Natural killer cell (primary cell): ENCODE data around the gene PPIF. TPM values are rescaled to one million over a fixed set of nuclear protein-coding genes. Genes with fewer than 3 reads are reported as not detected.

Experiments
- ATAC-seq, 3 donors: fragments of 150-1000 bp in 2 of 3; fragments of 200-7000 bp in 1 of 3; cut with Tn5 transposase; 1 replicate in 1 of 3; 2 replicates in 2 of 3; pipeline ENCODE4 v1.10.0; 2021; ENCODE audit warnings: mild to moderate bottlenecking in 2 of 3, moderate library complexity in 2 of 3
- DNase-seq, 2 donors: peaks; one replicate each; pipeline versions ENCODE4 v3.0.0 to v3.0.0-alpha.2; 2013 to 2021; ENCODE audit warnings: mixed read lengths in 1 of 2
- H3K27ac ChIP-seq: one replicate; pipeline ENCODE4 v1.5.1; 2013; ENCODE audit warnings: mild to moderate bottlenecking, low read length
- H3K27me3 ChIP-seq: one replicate; pipeline ENCODE4 v1.6.1; 2013; ENCODE audit warnings: low read length; ENCODE audit not compliant: control insufficient read depth, insufficient read depth
- H3K36me3 ChIP-seq: one replicate; pipeline ENCODE4 v1.6.1; 2013; ENCODE audit warnings: low read length; ENCODE audit not compliant: control insufficient read depth, insufficient read depth
- H3K4me1 ChIP-seq: one replicate; pipeline ENCODE4 v1.6.1; 2013; ENCODE audit warnings: low read length; ENCODE audit not compliant: control insufficient read depth, insufficient read depth
- H3K4me3 ChIP-seq: one replicate; pipeline ENCODE4 v1.5.1; 2013; ENCODE audit warnings: low read length
- H3K9me3 ChIP-seq: one replicate; pipeline ENCODE4 v1.6.1; 2013; ENCODE audit warnings: low read length; ENCODE audit not compliant: control insufficient read depth, insufficient read depth
- H3K27ac Mint-ChIP-seq, 2 donors: one replicate each; pipeline ENCODE4 v1.8.0; 2022; ENCODE audit warnings: mild to moderate bottlenecking in 2 of 2, mixed read lengths in 2 of 2, moderate library complexity in 1 of 2
- H3K27me3 Mint-ChIP-seq, 2 donors: one replicate each; pipeline ENCODE4 v1.8.0; 2022; ENCODE audit warnings: low read depth in 2 of 2, mixed read lengths in 2 of 2
- H3K36me3 Mint-ChIP-seq: one replicate; pipeline ENCODE4 v1.8.0; 2022; ENCODE audit warnings: mixed read lengths
- H3K4me1 Mint-ChIP-seq, 2 donors: one replicate each; pipeline ENCODE4 v1.8.0; 2022; ENCODE audit warnings: mixed read lengths in 2 of 2
- H3K4me3 Mint-ChIP-seq: one replicate; pipeline ENCODE4 v1.8.0; 2022; ENCODE audit warnings: mild to moderate bottlenecking, moderate library complexity, mixed read lengths
- H3K9me3 Mint-ChIP-seq, 2 donors: one replicate each; pipeline ENCODE4 v1.8.0; 2022; ENCODE audit warnings: mixed read lengths in 2 of 2
- WGBS: methylation state at CpG from one replicate; pipeline ENCODE4 v1.1.7; 2013; ENCODE audit warnings: missing lambda C conversion rate; ENCODE audit not compliant: insufficient coverage; 5-methylcytosine and 5-hydroxymethylcytosine counted together
- intact Hi-C: fragments of 100-400 bp; cut with micrococcal nuclease; formaldehyde crosslinking; loops from one replicate; pipeline ENCODE4 v1.14.2; 2022
- total RNA-seq, 4 donors: library from RNA; stranded (reverse); fragments of 120-200 nt in 1 of 4; gene quantifications; one replicate each; pipeline versions ENCODE4 v1.2.3 to v1.2.4, GENCODE V29; 2013 to 2022
- TF ChIP-seq, protein P1 (sequence below): fragments of 200-600 bp; IDR thresholded peaks from one replicate; pipeline ENCODE4 v1.8.0; 2022; ENCODE audit warnings: antibody characterized with exemption

The PPIF gene
- total RNA-seq, 3 donors from 2014 or later (not counting 1 experiment from before 2014, with no cell fraction given): 59.5 to 99.1 (median 66.3) TPM

DNA sequence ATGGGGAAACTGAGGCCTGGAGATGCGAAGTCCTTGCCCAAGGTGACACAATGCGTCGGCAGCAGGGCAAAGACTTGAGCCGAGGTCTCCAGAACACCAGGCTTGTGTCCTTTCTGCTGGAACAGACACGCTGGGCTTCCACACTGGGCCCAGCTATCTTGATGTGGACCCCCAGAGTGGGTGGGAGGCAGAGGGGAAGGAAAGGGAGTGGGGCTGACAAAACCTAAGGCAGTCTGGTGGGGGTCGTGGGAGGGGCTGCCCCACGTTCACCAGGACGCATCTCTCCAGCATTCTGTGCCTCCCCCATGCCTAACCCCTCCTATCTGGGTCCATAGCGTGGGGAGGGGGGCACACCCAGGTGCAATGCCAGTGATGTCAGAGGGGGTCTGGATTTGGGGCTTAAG lies 38.1 kb downstream of the PPIF start:
- WGBS: 97% methylated on average over 6 of the region's 9 CpGs
- DNase-seq (peak in 1 of 2 donors; percentile 7), ATAC-seq (no peak)
- Histone ChIP-seq H3K36me3 (no peaks in the 10 kb centered on the region), H3K9me3 (no peaks in the 10 kb centered on the region), H3K27me3 (no peaks in the 10 kb centered on the region), H3K4me3 (no peak overlapping the region), H3K27ac (no peak overlapping the region), H3K4me1 (no peaks in the 10 kb centered on the region)
- Mint-ChIP-seq H3K9me3 (no peaks in the 10 kb centered on the region), H3K4me1 (peaks cover 0 to 1% of the 10 kb centered on the region in 2 donors), H3K36me3 (no peaks in the 10 kb centered on the region), H3K27ac (no peak overlapping the region), H3K4me3 (no peak overlapping the region), H3K27me3 (no peaks in the 10 kb centered on the region)
- TF ChIP-seq, protein P1, sequence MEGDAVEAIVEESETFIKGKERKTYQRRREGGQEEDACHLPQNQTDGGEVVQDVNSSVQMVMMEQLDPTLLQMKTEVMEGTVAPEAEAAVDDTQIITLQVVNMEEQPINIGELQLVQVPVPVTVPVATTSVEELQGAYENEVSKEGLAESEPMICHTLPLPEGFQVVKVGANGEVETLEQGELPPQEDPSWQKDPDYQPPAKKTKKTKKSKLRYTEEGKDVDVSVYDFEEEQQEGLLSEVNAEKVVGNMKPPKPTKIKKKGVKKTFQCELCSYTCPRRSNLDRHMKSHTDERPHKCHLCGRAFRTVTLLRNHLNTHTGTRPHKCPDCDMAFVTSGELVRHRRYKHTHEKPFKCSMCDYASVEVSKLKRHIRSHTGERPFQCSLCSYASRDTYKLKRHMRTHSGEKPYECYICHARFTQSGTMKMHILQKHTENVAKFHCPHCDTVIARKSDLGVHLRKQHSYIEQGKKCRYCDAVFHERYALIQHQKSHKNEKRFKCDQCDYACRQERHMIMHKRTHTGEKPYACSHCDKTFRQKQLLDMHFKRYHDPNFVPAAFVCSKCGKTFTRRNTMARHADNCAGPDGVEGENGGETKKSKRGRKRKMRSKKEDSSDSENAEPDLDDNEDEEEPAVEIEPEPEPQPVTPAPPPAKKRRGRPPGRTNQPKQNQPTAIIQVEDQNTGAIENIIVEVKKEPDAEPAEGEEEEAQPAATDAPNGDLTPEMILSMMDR: no peak
- intact Hi-C loops: no loop called here

DNA sequence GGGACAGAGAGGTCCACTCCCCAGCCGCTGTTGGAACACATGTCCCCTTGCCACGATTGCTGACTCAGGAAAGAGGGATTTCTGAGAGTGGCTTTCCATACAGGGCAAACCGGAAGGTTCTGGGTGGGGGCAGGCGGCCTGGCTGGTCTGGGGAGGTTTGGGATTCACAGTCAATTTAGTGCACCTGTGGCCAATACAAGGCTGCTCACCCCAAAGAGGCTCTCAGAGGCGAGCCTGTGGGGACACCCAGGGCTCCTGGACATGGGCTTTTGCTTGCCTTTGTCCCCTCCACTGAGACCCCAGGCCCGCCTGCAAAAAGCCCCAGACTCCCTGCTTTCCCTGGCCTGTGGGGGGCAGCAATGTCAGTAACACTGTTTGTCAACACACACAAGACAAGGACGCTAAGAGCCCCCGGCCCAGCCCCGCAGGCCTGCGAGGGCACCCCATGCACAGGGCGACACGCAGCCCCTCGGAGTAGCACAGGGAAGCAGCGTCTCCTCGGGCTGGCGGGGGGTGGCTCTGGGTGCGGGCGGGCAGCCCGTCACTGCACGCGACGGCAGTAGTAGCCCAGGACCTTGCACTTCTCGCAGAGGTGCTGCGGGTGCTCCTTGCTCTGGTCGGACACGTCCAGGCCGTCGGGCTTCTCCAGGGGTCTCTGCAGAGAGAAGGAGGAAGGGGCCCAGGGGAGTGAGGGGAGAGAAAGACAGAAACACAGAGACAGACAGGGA lies 38.7 kb downstream of the PPIF start:
- H3K4me1 Mint-ChIP-seq: peaks cover 0 to 7% of the 10 kb centered on the region in 2 donors
- H3K27me3 ChIP-seq: no peaks in the 10 kb centered on the region
- H3K9me3 Mint-ChIP-seq: no peaks in the 10 kb centered on the region
- H3K27ac ChIP-seq: no peak overlapping the region
- TF ChIP-seq, protein P1: no peak
- ATAC-seq (no peak), DNase-seq (peak in 1 of 2 donors; percentile 12)
- H3K36me3 Mint-ChIP-seq: no peaks in the 10 kb centered on the region
- H3K4me3 Mint-ChIP-seq: no peak overlapping the region
- H3K27ac Mint-ChIP-seq: no peak overlapping the region
- H3K4me1 ChIP-seq: peaks cover 5% of the 10 kb centered on the region
- no peaks in the 10 kb centered on the region for H3K27me3 Mint-ChIP-seq
- intact Hi-C loops: no loop called here
- H3K36me3 ChIP-seq: no peaks in the 10 kb centered on the region
- H3K9me3 ChIP-seq: no peaks in the 10 kb centered on the region
- H3K4me3 ChIP-seq: no peak overlapping the region
- 95% methylated on average over 28 of the region's 28 CpGs for WGBS

DNA sequence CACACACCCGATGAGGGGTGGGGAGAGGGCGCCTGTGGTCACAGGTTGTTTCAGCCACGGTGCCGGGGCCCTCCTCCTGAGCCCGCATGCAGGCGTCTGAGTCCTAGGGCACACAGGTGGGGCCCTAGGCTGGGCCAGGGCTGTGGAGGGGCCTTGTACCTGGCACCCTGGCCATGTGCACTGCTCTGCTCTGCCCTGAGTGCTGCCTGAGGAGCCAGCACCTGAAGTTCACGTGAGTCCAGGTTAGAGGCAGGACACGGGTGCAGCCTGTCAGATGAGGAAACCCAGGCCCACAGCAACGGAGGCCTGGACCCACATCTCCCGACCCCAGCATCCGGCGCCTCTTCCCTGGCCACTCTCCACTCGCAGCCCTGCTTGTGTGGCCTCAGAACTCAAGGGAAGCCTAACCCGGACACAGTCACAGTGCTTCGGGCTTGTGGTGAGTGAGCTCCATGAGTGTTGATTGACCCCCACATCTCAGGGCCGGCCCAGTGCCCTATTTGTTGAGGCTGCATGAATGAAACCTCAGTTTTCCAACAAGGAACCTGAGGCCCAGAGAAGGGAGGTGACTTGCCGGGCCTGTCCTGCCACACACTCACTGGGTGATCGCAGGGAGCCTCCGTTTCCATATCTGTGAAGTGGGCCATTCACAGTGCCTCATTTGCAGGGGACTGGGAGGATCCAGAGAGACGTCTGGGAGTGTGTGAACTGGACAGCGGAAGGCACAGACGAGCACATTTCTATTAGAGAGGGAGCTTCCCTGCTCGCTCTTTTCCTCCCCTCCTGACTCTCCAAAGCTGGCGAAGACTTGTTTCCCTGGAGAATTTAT lies 39.6 kb downstream of the PPIF start:
- Mint-ChIP-seq H3K27me3 (no peaks in the 10 kb centered on the region), H3K36me3 (no peaks in the 10 kb centered on the region), H3K27ac (no peak overlapping the region), H3K4me1 (peaks cover 0 to 11% of the 10 kb centered on the region in 2 donors), H3K4me3 (no peak overlapping the region), H3K9me3 (no peaks in the 10 kb centered on the region)
- peak in 1 of 2 donors; percentile 3 for DNase-seq
- intact Hi-C loops: no loop called here
- TF ChIP-seq, protein P1: no peak
- ATAC-seq: no peak
- Histone ChIP-seq H3K27ac (no peak overlapping the region), H3K36me3 (no peaks in the 10 kb centered on the region), H3K4me3 (no peak overlapping the region), H3K9me3 (no peaks in the 10 kb centered on the region), H3K27me3 (no peaks in the 10 kb centered on the region), H3K4me1 (peaks cover 6% of the 10 kb centered on the region)
- 84% methylated on average over 24 of the region's 24 CpGs for WGBS
